Measurements from ENCODE around the gene RASGRP4. TPM values are rescaled to one million over a fixed set of nuclear protein-coding genes. Genes with fewer than 3 reads are reported as not detected.
A peak's percentile ranks its signal among the peaks of the same experiment; 100 is the strongest.
"Not testable (repeated sequence)": the region's sequence is repeated elsewhere in the genome, so short reads cannot be mapped to it uniquely, and the experiment has no call there.

Gene RASGRP4
- total RNA-seq, 1 experiment from 2014 or later = not detected

DNA sequence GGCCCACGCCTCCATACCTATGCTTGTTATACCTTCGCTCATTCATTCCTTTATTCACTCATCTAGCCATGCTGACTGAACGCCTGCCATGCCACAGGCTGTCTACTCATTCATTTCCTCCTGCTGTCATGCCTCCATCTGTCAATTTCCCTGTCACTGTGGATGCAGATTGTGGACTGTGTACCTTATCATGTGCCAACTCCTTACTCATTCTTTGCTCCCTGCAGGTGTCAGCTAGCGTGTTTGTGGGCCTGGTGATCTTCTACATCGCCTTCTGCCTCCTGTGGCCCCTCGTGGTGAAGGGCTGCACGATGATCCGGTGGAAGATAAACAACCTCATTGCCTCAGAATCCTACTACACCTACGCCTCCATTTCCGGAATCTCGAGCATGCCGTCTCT, 55.7 kb downstream of the RASGRP4 start:
- H2AFZ ChIP-seq = no peak overlapping the region
- no TSS peak for BruUV-seq (replicated peaks)

DNA sequence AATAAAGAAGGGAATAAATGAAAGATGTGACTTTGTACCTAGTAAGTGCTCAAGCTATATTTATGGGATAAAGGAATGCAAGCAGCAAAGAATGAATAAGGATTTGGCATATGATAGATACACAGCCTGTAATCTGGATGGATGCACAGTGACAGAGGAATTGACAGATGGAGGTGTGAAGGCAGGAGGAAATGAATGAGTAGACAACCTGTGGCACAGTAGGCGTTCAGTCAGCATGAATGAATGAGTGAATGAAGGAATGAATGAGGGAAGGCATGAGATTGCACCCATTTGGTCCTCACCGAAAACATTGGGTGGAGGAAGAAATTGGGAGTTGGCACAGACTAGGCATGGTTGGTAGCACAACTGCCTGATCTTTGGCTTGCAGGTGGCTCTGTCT, 56.4 kb downstream of the RASGRP4 start:
- H4K20me1 ChIP-seq (ENCODE audit: insufficient read depth) = no peaks in the 10 kb centered on the region
- peaks cover 5% of the 10 kb centered on the region for H3F3A ChIP-seq (ENCODE audit: insufficient read depth, low read depth)
- no peak overlapping the region for H3K27ac ChIP-seq
- POLR2A ChIA-PET (ENCODE audit: unreplicated experiment) = no interaction called here
- H3K27me3 ChIP-seq (ENCODE audit: insufficient read depth, low read depth) = 0 out of 2 replicates have a peak, but pooled peaks cover 4% of the 10 kb centered on the region
- intact Hi-C loops (cut with micrococcal nuclease; ENCODE audit: unreplicated experiment) = no loop called here
- no peak overlapping the region for H3K4me3 ChIP-seq
- no peaks in the 10 kb centered on the region for H3K36me3 ChIP-seq (ENCODE audit: low read depth)
- H3K4me2 ChIP-seq = no peak overlapping the region
- H3K9me3 ChIP-seq (ENCODE audit: insufficient read depth, low read depth) = no peaks in the 10 kb centered on the region
- H3K9me2 ChIP-seq (ENCODE audit: insufficient read depth) = no peaks in the 10 kb centered on the region
- no peak for DNase-seq
- no TSS peak for BruUV-seq (replicated peaks)
- no peaks in the 10 kb centered on the region for H3K79me2 ChIP-seq (ENCODE audit: low read depth)
- H3K4me1 ChIP-seq (replicated peaks; ENCODE audit: insufficient read depth) = peaks cover 7% of the 10 kb centered on the region; the same call in 1 of the 2 replicates
- CTCF ChIA-PET = no interaction called here
- TF ChIP-seq, protein P1, sequence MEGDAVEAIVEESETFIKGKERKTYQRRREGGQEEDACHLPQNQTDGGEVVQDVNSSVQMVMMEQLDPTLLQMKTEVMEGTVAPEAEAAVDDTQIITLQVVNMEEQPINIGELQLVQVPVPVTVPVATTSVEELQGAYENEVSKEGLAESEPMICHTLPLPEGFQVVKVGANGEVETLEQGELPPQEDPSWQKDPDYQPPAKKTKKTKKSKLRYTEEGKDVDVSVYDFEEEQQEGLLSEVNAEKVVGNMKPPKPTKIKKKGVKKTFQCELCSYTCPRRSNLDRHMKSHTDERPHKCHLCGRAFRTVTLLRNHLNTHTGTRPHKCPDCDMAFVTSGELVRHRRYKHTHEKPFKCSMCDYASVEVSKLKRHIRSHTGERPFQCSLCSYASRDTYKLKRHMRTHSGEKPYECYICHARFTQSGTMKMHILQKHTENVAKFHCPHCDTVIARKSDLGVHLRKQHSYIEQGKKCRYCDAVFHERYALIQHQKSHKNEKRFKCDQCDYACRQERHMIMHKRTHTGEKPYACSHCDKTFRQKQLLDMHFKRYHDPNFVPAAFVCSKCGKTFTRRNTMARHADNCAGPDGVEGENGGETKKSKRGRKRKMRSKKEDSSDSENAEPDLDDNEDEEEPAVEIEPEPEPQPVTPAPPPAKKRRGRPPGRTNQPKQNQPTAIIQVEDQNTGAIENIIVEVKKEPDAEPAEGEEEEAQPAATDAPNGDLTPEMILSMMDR (conservative IDR thresholded peaks at IDR 0.05) = no peak
- TF ChIP-seq EZH2 (IDR thresholded peaks at IDR 0.05; ENCODE audit: low read depth) = no peak
- no peak overlapping the region for H2AFZ ChIP-seq

More for the DNA sequence above, 55.7 kb downstream of the RASGRP4 start:
- Histone ChIP-seq H4K20me1 (ENCODE audit: insufficient read depth) (no peaks in the 10 kb centered on the region), H3K4me3 (no peak overlapping the region), H3K36me3 (ENCODE audit: low read depth) (no peaks in the 10 kb centered on the region), H3K9me2 (ENCODE audit: insufficient read depth) (no peaks in the 10 kb centered on the region), H3K79me2 (ENCODE audit: low read depth) (peaks cover 5% of the 10 kb centered on the region), H3K9me3 (ENCODE audit: insufficient read depth, low read depth) (no peaks in the 10 kb centered on the region), H3K27me3 (ENCODE audit: insufficient read depth, low read depth) (no peaks in the 10 kb centered on the region), H3F3A (ENCODE audit: insufficient read depth, low read depth) (peaks cover 5% of the 10 kb centered on the region), H3K4me2 (no peak overlapping the region), H3K27ac (no peak overlapping the region), H3K4me1 (replicated peaks; ENCODE audit: insufficient read depth) (peaks cover 7% of the 10 kb centered on the region; the same call in 1 of the 2 replicates)
- intact Hi-C loops (cut with micrococcal nuclease; ENCODE audit: unreplicated experiment) = no loop called here
- ChIA-PET CTCF (no interaction called here), POLR2A (ENCODE audit: unreplicated experiment) (interaction anchor here (0.8 kb wide), 1 partner anchor 93 kb away, joined by 5 read pairs; no protein-coding TSS in a partner anchor)
- TF ChIP-seq EZH2 (IDR thresholded peaks at IDR 0.05; ENCODE audit: low read depth) = no peak
- TF ChIP-seq, protein P1 (conservative IDR thresholded peaks at IDR 0.05) = no peak
- DNase-seq = no peak

DNA sequence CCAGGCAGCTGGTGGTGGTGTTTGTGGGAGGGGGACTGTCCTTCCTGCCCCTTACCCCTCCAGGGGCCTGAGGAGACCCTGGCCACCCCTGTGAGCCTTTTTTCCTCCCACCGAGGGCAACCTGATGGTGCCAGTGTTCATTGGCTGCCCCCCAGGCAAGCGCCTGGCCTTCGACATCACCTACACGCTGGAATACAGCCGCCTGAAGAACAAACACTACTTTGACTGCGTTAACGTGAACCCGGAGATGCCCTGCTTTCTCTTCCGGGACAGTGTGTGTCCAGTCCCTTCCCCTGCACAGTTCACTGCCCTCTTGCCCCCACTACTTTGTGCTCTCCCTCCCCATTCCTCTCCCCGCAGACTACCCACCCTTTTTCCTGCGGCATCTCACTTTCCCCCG, 59.0 kb downstream of the RASGRP4 start:
- POLR2A ChIA-PET (ENCODE audit: unreplicated experiment) = interaction anchor here (0.6 to 0.7 kb wide), 2 partner anchors 12 to 30 kb away, joined by 5 to 7 read pairs; no protein-coding TSS in a partner anchor
- CTCF ChIA-PET = no interaction called here
- H3K4me2 ChIP-seq = no peak overlapping the region

DNA sequence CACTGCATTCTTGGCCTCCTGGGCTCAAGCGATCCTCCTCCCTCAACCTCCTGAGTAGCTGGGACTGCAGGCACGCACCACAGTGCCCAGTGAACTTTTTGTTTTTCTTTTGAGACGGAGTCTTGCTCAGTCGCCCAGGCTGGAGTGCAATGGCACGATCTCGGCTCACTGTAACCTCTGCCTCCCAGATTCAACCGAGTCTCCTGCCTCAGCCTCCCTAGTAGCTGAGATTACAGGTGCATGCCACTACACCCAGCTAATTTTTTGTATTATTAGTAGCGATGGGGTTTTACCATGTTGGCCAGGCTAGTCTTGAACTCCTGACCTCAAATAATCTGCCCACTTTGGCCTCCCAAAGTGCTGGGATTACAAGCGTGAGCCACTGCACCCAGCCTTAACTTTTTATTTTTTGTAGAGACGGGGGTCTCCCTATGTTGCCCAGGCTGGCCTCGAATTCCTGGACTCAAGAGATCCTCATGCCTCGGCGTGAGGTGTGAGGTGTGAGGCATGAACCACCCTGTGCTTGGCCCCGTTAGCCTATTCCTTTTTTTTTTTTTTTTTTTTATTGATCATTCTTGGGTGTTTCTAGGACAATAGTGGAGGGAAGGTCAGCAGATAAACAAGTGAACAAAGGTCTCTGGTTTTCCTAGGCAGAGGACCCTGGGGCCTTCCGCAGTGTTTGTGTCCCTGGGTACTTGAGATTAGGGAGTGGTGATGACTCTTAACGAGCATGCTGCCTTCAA, 62.9 kb downstream of the RASGRP4 start:
- peak overlapping the region; percentile 74 for H3K4me3 ChIP-seq
- BruUV-seq (replicated peaks) = TSS peak; percentile 39
- intact Hi-C loops (cut with micrococcal nuclease; ENCODE audit: unreplicated experiment) = not testable (repeated sequence)

More for the DNA sequence above, 59.0 kb downstream of the RASGRP4 start:
- no peak overlapping the region for H3K4me3 ChIP-seq
- no peak for DNase-seq
- H3K36me3 ChIP-seq (ENCODE audit: low read depth) = no peaks in the 10 kb centered on the region
- peaks cover 6% of the 10 kb centered on the region; the same call in 1 of the 2 replicates for H3K4me1 ChIP-seq (replicated peaks; ENCODE audit: insufficient read depth)
- no peaks in the 10 kb centered on the region for H3K79me2 ChIP-seq (ENCODE audit: low read depth)
- BruUV-seq (replicated peaks) = no TSS peak
- TF ChIP-seq, protein P1 (conservative IDR thresholded peaks at IDR 0.05) = no peak
- no peak for TF ChIP-seq EZH2 (IDR thresholded peaks at IDR 0.05; ENCODE audit: low read depth)
- H3K27me3 ChIP-seq (ENCODE audit: insufficient read depth, low read depth) = 0 out of 2 replicates have a peak, but pooled peaks cover 5% of the 10 kb centered on the region
- intact Hi-C loops (cut with micrococcal nuclease; ENCODE audit: unreplicated experiment) = no loop called here
- H3K27ac ChIP-seq = no peak overlapping the region
- no peaks in the 10 kb centered on the region; the same call in 1 of the 2 replicates for H3F3A ChIP-seq (ENCODE audit: insufficient read depth, low read depth)
- no peak overlapping the region for H2AFZ ChIP-seq
- no peaks in the 10 kb centered on the region for H3K9me2 ChIP-seq (ENCODE audit: insufficient read depth)
- no peaks in the 10 kb centered on the region for H3K9me3 ChIP-seq (ENCODE audit: insufficient read depth, low read depth)
- no peaks in the 10 kb centered on the region for H4K20me1 ChIP-seq (ENCODE audit: insufficient read depth)

More for the DNA sequence above, 62.9 kb downstream of the RASGRP4 start:
- H4K20me1 ChIP-seq (ENCODE audit: insufficient read depth); H3F3A ChIP-seq (ENCODE audit: insufficient read depth, low read depth); H3K79me2 ChIP-seq (ENCODE audit: low read depth); DNase-seq; H3K9me3 ChIP-seq (ENCODE audit: insufficient read depth, low read depth); H3K27ac ChIP-seq; H3K9me2 ChIP-seq (ENCODE audit: insufficient read depth); CTCF ChIA-PET; H3K4me1 ChIP-seq (replicated peaks; ENCODE audit: insufficient read depth); H3K36me3 ChIP-seq (ENCODE audit: low read depth): not testable (repeated sequence)
- POLR2A ChIA-PET (ENCODE audit: unreplicated experiment) = interaction anchor here (0.6 kb wide), 2 partner anchors 39 to 125 kb away, joined by 3 to 6 read pairs; no protein-coding TSS in a partner anchor
- peak overlapping the region; percentile 94 for H2AFZ ChIP-seq
- peaks cover 36% of the 10 kb centered on the region; the same call in 1 of the 2 replicates for H3K27me3 ChIP-seq (ENCODE audit: insufficient read depth, low read depth)
- peak overlapping the region; percentile 98 for H3K4me2 ChIP-seq
